Left lung (tissue), 10 donors: ENCODE measurements around the gene VPS50. TPM values are rescaled to one million over a fixed set of nuclear protein-coding genes. Genes with fewer than 3 reads are reported as not detected.
A peak's percentile ranks its signal among the peaks of the same experiment; 100 is the strongest.
"Not testable (repeated sequence)": the region's sequence is repeated elsewhere in the genome, so short reads cannot be mapped to it uniquely, and the experiment has no call there.

ENCODE experiments used
- ATAC-seq: fragments of 200-7000 bp; cut with Tn5 transposase; one replicate; pipeline ENCODE4 v1.9.1; 2020; ENCODE audit warnings: moderate library complexity
- DNase-seq, 4 donors: peaks; one replicate each; pipeline ENCODE4 v3.0.0-alpha.2; 2013 to 2020
- H3K27ac ChIP-seq, 2 donors: fragments of 200-600 bp; sonication (generic) in 1 of 2; one replicate each; pipeline versions ENCODE4 v1.5.0 to v1.8.0; 2020 to 2021
- H3K27me3 ChIP-seq, 2 donors: fragments of 200-600 bp; sonication (generic) in 1 of 2; one replicate each; pipeline versions ENCODE4 v1.5.0 to v1.8.0; 2020 to 2021
- H3K36me3 ChIP-seq, 2 donors: fragments of 200-600 bp; sonication (generic) in 1 of 2; one replicate each; pipeline versions ENCODE4 v1.5.0 to v1.8.0; 2020 to 2021
- H3K4me1 ChIP-seq, 2 donors: fragments of 200-600 bp; one replicate each; pipeline ENCODE4 v1.8.0; 2021
- H3K4me3 ChIP-seq, 2 donors: fragments of 200-600 bp; sonication (generic) in 1 of 2; one replicate each; pipeline versions ENCODE4 v1.5.0 to v1.8.0; 2020 to 2021; ENCODE audit warnings: mild to moderate bottlenecking in 1 of 2
- H3K9me3 ChIP-seq, 2 donors: fragments of 200-600 bp; sonication (generic) in 1 of 2; one replicate each; pipeline versions ENCODE4 v1.5.0 to v1.8.0; 2020 to 2021
- intact Hi-C, 2 donors: fragments of 100-400 bp; cut with DNase I; formaldehyde crosslinking; loops; one replicate each; pipeline versions ENCODE4 v1.11.2 to v1.14.2; 2022
- polyA plus RNA-seq, 6 donors: library from polyadenylated mRNA; unstranded; fragments of 120-200 nt; gene quantifications; one replicate each; pipeline ENCODE4 v1.2.1, GENCODE V29; 2013; ENCODE audit not compliant: insufficient read length in 6 of 6
- total RNA-seq, 2 donors: library from RNA; stranded (reverse); fragmentation: NEBNext Ultra II Directional; extraction: Animal tissue kit (Norgen Biotek cat#: 25700); gene quantifications; one replicate each; pipeline ENCODE4 v1.2.1, GENCODE V29; 2021
- TF ChIP-seq, protein P1 (sequence below), 2 donors: fragments of 200-600 bp; sonication (generic) in 1 of 2; IDR thresholded peaks; one replicate each; pipeline versions ENCODE4 v1.5.0 to v1.8.0; 2021; ENCODE audit warnings: antibody characterized with exemption in 2 of 2
- donor health status: DM: no; HTN: yes; CAD: no.
- donor health status: DM: no; HTN: no; CAD: no.

Gene VPS50
- total and polyA plus RNA-seq, 8 donors, result 25.0 to 33.6 (median 28.7) TPM

DNA sequence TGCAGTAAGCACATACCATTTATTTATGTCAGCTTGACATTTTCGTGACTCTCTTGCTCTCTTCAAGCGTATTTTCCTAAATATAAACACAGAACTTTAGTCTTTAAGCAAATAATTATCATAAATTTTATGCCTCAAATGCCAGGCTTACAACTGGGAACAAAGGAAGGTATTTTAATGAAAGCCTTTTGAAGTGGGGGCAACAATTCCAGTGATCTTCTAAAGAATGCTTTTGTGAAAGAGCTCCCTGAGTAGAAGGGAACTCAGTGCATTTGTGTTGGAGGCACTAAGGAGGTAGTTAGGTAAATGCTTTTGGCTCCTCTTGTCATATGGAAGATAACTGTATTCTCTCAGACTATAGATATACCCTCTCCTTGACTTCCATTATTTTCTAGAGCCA, 104.9 kb downstream of the VPS50 start:
- no peaks in the 10 kb centered on the region for H3K27me3 ChIP-seq
- ATAC-seq (no peak), DNase-seq (no peak)
- H3K9me3 ChIP-seq, result no peaks in the 10 kb centered on the region
- TF ChIP-seq, protein P1, sequence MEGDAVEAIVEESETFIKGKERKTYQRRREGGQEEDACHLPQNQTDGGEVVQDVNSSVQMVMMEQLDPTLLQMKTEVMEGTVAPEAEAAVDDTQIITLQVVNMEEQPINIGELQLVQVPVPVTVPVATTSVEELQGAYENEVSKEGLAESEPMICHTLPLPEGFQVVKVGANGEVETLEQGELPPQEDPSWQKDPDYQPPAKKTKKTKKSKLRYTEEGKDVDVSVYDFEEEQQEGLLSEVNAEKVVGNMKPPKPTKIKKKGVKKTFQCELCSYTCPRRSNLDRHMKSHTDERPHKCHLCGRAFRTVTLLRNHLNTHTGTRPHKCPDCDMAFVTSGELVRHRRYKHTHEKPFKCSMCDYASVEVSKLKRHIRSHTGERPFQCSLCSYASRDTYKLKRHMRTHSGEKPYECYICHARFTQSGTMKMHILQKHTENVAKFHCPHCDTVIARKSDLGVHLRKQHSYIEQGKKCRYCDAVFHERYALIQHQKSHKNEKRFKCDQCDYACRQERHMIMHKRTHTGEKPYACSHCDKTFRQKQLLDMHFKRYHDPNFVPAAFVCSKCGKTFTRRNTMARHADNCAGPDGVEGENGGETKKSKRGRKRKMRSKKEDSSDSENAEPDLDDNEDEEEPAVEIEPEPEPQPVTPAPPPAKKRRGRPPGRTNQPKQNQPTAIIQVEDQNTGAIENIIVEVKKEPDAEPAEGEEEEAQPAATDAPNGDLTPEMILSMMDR (IDR thresholded peaks at IDR 0.05), result no peak
- H3K4me3 ChIP-seq, result no peak overlapping the region
- intact Hi-C loops, result no loop called here
- H3K36me3 ChIP-seq, result peaks cover 0 to 28% of the 10 kb centered on the region in 2 donors
- no peaks in the 10 kb centered on the region for H3K4me1 ChIP-seq
- H3K27ac ChIP-seq, result no peak overlapping the region

DNA sequence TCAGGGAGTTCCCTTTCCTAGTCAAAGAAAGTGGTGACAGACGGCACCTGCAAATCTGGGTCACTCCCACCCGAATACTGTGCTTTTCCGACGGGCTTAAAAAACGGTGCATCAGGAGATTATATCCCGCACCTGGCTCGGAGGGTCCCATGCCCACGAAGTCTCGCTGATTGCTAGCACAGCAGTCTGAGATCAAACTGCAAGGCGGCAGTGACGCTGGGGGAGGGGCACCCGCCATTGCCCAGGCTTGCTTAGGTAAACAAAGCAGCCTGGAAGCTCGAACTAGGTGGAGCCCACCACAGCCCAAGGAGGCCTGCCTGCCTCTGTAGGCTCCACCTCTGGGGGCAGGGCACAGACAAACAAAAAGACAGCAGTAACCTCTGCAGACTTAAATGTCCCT, 110.0 kb downstream of the VPS50 start:
- intact Hi-C loops, result not testable (repeated sequence)
- DNase-seq, result peak in 1 of 4 donors; percentile 36

DNA sequence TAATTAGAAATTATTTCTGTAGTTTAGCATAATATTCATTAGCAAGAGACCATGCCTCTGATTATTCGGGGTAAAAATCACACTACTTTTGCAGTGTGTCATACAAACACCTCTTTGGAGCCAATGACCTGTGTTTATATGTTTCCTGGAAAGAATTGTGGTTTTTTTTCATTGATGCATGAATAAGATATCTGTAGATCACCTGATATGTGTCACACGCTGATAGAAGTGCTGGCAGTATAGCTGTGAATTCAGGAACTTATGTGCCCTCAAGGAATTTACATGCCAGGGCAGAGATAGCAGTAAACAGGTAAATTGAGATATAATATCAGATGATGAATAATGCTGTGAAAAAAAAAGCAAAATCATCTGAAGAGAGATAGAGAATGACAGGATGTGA, 118.2 kb downstream of the VPS50 start:
- Histone ChIP-seq H3K4me3 (no peak overlapping the region), H3K4me1 (no peaks in the 10 kb centered on the region), H3K9me3 (no peaks in the 10 kb centered on the region), H3K36me3 (no peaks in the 10 kb centered on the region), H3K27me3 (no peaks in the 10 kb centered on the region), H3K27ac (no peak overlapping the region)
- no peak for DNase-seq
- no peak for ATAC-seq
- intact Hi-C loops, result no loop called here
- TF ChIP-seq, protein P1 (IDR thresholded peaks at IDR 0.05), result no peak

More for the DNA sequence above, 110.0 kb downstream of the VPS50 start:
- peaks cover 0 to 20% of the 10 kb centered on the region in 2 donors for H3K36me3 ChIP-seq
- H3K27me3 ChIP-seq, H3K9me3 ChIP-seq, H3K4me3 ChIP-seq, H3K27ac ChIP-seq, ATAC-seq, H3K4me1 ChIP-seq: not testable (repeated sequence)

DNA sequence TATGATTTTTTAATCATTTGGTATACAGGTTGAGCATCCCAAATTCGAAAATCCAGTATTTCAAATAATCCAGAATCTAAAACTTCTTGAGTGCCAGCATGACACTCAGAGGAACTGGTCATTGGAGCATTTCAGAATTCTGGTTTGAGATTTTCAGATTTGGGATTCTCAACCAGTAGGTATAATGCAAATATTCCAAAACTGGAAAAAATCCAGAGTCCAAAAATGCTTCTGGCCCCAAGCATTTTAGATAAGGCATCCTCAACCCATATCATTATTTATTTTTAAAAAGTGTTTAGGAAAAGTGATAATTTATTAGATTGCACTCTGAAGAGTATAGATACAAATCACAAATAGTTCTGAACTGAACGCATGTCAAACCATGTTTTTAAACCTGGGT, 120.7 kb downstream of the VPS50 start:
- peaks cover 0 to 20% of the 10 kb centered on the region in 2 donors for H3K36me3 ChIP-seq
- H3K9me3 ChIP-seq, result no peaks in the 10 kb centered on the region
- intact Hi-C loops, result no loop called here
- TF ChIP-seq, protein P1 (IDR thresholded peaks at IDR 0.05), result no peak
- no peaks in the 10 kb centered on the region for H3K27me3 ChIP-seq
- no peaks in the 10 kb centered on the region for H3K4me1 ChIP-seq
- no peak for DNase-seq
- H3K27ac ChIP-seq, result no peak overlapping the region
- ATAC-seq, result no peak
- H3K4me3 ChIP-seq, result no peak overlapping the region

DNA sequence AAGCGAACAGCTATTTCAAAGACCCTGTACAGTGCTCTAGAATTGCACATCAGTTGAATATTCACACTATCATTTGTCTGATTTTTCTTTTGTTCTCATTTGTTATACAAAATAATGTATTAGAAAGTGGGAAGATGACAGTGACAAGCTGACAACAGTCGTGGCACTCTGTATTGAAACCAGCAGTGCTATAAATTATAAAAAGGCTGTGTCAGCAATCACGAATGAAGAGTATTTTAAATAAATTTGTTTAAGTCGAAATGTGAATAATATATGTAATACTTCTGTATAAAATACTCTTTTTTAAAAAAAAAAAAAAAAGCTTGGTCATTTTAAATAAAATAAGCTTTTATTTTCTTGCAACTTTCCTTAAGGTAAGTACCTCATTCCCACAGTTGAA, 122.6 kb downstream of the VPS50 start:
- intact Hi-C loops, result no loop called here
- H3K9me3 ChIP-seq, result no peaks in the 10 kb centered on the region
- no peaks in the 10 kb centered on the region for H3K27me3 ChIP-seq
- DNase-seq (no peak), ATAC-seq (no peak)
- no peak overlapping the region for H3K4me3 ChIP-seq
- no peaks in the 10 kb centered on the region for H3K4me1 ChIP-seq
- H3K27ac ChIP-seq, result no peak overlapping the region
- H3K36me3 ChIP-seq, result peaks cover 0 to 26% of the 10 kb centered on the region in 2 donors
- TF ChIP-seq, protein P1 (IDR thresholded peaks at IDR 0.05), result no peak

DNA sequence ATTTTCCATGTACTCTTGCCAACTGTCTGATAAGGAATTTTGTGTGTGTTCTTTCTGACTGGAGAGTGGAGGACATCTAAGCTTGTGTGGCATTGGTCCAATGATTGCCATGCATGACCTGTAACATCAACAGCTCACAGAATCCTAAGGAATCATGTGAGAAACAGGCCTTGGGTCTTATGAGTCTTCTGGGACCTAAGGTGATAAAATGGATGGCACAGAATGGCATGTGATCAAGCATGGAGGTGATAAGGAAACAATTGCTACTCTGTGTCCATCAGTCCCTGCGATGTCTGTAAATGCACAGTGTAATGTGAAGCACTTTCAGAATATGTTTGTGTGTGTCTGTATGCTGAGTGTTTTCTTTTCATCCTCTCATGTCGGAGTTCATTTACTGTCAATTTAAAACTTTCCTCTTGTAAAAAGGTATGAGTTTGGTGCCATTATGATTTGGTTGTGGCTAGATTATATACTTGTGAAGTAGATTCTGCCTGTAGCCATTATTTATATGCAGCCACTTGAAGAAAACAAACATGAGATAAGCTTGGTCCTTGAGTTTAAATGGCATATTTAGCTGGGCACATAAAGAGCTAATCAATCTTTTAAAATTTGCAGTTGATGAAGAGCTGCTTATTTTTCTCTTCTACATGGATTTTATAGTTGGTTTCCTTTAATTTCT, 127.5 kb downstream of the VPS50 start:
- ATAC-seq, result peak; percentile 26
- H3K36me3 ChIP-seq, result peaks cover 0 to 26% of the 10 kb centered on the region in 2 donors
- TF ChIP-seq, protein P1 (IDR thresholded peaks at IDR 0.05), result no peak

More for the DNA sequence above, 127.5 kb downstream of the VPS50 start:
- Histone ChIP-seq H3K27ac (no peak overlapping the region), H3K9me3 (no peaks in the 10 kb centered on the region), H3K4me3 (no peak overlapping the region), H3K4me1 (no peaks in the 10 kb centered on the region), H3K27me3 (no peaks in the 10 kb centered on the region)
- no peak for DNase-seq
- intact Hi-C loops, result no loop called here
